ENCODE results near the gene LUZP1. TPM values are rescaled to one million over a fixed set of nuclear protein-coding genes. Genes with fewer than 3 reads are reported as not detected.

The LUZP1 gene
- total RNA-seq, 1 experiment from 2014 or later = 25.2 TPM

GRCh38 chr1:23084880-23085279 is 83.8 kb downstream of the LUZP1 start:
- DNase-seq (ENCODE audit: low spot score) = no peak

- no peak for DNase-seq (ENCODE audit: low spot score)
Measured at GRCh38 chr1:23083714-23084480, 84.8 kb downstream of the LUZP1 start.

DNA sequence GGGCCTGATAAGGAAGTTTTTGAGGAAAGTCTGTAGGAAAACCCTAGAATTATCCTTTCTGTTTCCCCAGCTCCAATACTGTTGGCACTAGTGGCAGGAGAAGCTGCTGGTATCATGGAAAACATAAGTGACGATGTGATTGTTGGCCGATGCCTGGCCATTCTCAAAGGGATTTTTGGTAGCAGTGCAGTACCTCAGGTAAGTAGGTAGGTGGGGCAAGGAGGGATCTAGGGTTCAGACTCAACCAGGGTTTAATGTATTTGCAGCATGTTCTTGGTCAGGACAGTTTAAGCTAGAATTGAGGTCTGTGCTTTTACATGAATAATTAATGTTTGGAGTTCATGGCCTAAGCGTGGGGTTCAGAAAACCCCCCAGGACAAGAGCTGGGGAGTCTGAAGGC is 87.3 kb downstream of the LUZP1 start:
- no peak for DNase-seq (ENCODE audit: low spot score)

- no peak for DNase-seq (ENCODE audit: low spot score)
Measured at GRCh38 chr1:23080885-23081284, 87.8 kb downstream of the LUZP1 start.

DNA sequence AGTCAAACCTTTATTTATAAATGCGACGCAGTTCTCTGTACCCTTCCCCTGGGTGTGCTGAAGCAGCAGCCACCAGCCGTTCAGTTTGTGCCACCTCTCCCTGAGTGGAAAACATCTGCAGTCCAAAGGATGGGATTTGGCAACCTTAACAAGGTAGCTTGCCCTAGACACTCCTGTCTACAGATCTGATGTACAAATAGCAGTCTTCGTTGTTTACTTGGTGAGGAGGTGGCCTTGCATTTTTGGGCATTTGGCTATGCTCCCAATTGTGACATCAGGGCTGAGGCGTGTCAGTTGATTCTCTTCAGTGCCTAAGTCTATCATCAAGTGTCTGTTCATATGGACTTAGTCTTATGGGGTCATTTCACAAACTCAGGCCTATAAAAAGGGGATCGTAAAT is 89.6 kb downstream of the LUZP1 start:
- DNase-seq (ENCODE audit: low spot score) = no peak

- DNase-seq (ENCODE audit: low spot score) = no peak
Measured at GRCh38 chr1:23074012-23074411, 94.6 kb downstream of the LUZP1 start.

DNA sequence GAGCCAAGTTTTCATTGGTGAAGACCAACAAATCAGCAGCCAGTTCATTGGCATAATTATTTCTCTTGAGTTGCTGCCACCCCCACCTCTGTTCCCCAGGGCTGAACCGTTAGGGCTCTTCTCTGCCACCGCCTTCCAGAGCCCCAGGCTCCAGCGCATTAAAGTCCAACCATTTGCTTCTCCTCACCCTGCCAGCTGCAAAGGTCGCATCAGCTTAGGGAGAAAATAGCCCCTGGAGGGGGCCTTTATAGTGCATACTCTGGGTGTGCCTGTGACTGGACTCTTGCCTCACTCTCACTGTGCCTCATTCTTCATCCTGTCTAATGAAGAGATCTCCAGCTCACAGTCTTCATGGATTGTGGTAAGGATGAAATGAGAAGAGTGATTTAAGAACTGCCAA is 99.0 kb downstream of the LUZP1 start:
- DNase-seq (ENCODE audit: low spot score) = no peak

- DNase-seq (ENCODE audit: low spot score) = no peak
Measured at GRCh38 chr1:23069149-23069548, 99.5 kb downstream of the LUZP1 start.

GRCh38 chr1:23066075-23066474 is 102.6 kb downstream of the LUZP1 start:
- DNase-seq (ENCODE audit: low spot score) = no peak

GRCh38 chr1:23065385-23065784 is 103.3 kb downstream of the LUZP1 start:
- DNase-seq (ENCODE audit: low spot score) = no peak

DNA sequence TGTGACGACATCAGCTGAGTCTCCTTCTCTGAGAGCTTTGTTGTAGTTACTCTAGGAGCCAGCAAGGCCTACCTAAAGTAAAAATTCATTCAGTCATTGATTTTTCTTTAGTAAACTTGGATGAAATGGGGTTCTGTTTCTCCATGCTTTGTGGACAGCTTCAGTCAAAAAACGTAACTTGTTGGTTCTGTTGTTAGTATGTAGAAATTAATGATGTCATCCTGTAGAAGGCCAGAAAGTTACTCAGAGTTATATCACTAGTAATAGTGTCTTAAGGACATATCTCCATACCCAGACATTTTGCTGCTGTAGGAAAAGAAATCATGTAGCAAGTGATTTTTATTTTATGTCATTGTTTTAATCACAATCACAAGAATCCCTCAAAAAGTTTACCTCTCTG is 106.4 kb downstream of the LUZP1 start:
- no peak for DNase-seq (ENCODE audit: low spot score)

DNA sequence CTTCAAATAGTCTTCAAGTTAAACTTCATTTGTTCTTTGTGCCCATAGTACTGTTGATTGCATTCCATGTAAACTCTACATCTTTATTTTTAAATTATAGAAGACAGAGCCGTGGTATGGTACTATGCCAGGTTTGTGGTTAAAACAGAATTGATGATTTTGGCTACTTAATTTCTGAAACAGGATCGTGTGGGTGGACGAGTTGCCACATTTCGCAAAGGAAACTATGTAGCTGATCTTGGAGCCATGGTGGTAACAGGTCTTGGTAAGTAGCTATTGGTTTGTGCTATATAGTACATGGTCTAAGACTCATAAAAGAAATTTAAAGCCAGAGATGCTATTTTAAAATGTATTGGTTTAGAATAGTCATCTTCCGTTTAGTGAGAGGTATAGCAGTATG is 111.4 kb downstream of the LUZP1 start:
- DNase-seq (ENCODE audit: low spot score) = no peak

- no peak for DNase-seq (ENCODE audit: low spot score)
Measured at GRCh38 chr1:23051290-23051909, 117.3 kb downstream of the LUZP1 start.

DNA sequence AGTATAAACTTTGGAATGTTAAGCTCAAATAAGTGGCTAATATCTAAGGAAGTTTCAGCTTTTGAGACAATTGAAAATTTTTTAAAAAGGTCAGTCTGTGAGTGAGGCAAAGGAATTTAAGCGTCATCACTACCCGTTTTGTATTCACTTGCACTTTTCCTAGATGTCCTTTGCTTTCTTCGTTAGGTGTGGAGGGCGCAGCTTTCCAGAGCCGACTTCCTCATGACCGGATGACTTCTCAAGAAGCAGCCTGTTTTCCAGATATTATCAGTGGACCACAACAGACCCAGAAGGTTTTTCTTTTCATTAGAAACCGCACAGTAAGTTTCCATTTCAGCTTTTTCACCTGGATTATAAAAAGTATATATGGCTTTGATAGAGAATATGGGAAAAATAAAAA is 118.5 kb downstream of the LUZP1 start:
- no peak for DNase-seq (ENCODE audit: low spot score)

DNA sequence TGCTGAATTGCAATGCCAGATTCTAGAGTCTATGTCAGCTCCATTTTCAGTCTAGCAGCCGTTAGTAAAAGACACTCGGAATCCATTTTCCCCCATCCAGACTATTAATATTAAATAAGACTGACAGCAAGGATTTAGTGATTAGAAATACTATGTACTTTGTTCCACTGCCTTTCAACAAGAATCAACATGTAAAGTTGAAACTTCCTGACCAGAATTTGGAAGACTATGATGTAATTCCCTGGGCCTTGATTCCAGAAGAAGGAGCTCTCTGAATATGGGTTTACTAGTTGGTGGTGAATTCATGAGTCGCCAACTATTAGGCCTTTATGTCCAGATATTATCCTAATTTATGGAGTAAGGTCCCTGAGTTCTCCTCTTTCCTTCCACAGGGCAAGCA is 124.6 kb downstream of the LUZP1 start:
- DNase-seq (ENCODE audit: low spot score) = no peak

GRCh38 chr1:23040509-23040908 is 128.1 kb downstream of the LUZP1 start:
- no peak for DNase-seq (ENCODE audit: low spot score)

DNA sequence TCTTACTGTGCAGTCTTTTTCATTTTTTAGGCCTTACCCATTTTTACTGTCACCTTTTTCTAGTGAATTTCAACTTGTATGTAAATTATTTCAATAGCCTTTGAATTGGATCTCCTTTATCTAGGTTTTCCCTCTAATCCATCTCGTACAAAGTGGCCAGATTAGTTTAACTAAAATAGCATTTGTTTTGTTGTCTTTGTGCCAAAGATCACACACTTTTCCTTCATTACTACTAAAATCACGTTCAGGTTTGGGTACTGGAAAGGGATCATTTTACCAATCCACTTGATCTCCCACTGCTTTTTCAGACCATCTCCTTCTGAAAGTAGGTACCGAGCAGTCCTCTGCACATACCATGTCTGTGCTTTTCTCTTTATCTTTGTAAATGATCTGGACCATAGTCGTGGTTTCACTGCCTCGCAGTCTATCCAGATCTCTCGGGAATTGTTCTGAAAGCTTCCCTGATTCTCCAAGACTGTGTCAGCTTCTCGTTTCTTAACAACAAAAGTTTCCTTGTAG is 129.3 kb downstream of the LUZP1 start:
- no peak for DNase-seq (ENCODE audit: low spot score)

- DNase-seq (ENCODE audit: low spot score) = no peak
Measured at GRCh38 chr1:23037081-23037740, 131.4 kb downstream of the LUZP1 start.

GRCh38 chr1:23035823-23036452 is 132.7 kb downstream of the LUZP1 start:
- DNase-seq (ENCODE audit: low spot score) = no peak

Measured in H4 (cell line).